HG03066 (cell line): ENCODE measurements around the gene HOXC10.

Experiments used
- ATAC-seq: cut with Tn5 transposase; IDR thresholded peaks from one replicate; pipeline ENCODE4 v1.9.1; 2021; ENCODE audit warnings: low read depth; ENCODE audit not compliant: unreplicated experiment

The HOXC10 gene

GRCh38 chr12:54024581-54025305 lies 39.8 kb downstream of the HOXC10 start:
- no peak for ATAC-seq

- no peak for ATAC-seq
Measured at GRCh38 chr12:54025499-54026405, 40.8 kb downstream of the HOXC10 start.

- ATAC-seq: no peak
Measured at GRCh38 chr12:54026640-54027441, 41.9 kb downstream of the HOXC10 start.

GRCh38 chr12:54027442-54027786 lies 42.5 kb downstream of the HOXC10 start:
- ATAC-seq: no peak

GRCh38 chr12:54028314-54029201 lies 43.6 kb downstream of the HOXC10 start, which contains the start of gene HOXC6:
Gene HOXC6, plus strand, starts transcription at chr12:54028440. Its CDS starts 82 bp downstream, at chr12:54028522.
- ATAC-seq: no peak

GRCh38 chr12:54029529-54030441 lies 44.8 kb downstream of the HOXC10 start:
- no peak for ATAC-seq

GRCh38 chr12:54030442-54030801 lies 45.5 kb downstream of the HOXC10 start:
- ATAC-seq: no peak

GRCh38 chr12:54030889-54031471 lies 46.0 kb downstream of the HOXC10 start:
- ATAC-seq: no peak

GRCh38 chr12:54031480-54031879 lies 46.5 kb downstream of the HOXC10 start:
- ATAC-seq: no peak

- ATAC-seq: no peak
Measured at GRCh38 chr12:54032086-54032619, 47.2 kb downstream of the HOXC10 start.

GRCh38 chr12:54032627-54033100 lies 47.7 kb downstream of the HOXC10 start, which contains the start of gene HOXC5:
Gene HOXC5, plus strand, starts transcription at chr12:54033050. Its CDS starts 73 bp downstream, at chr12:54033123.
- ATAC-seq: no peak

GRCh38 chr12:54033106-54033979 lies 48.4 kb downstream of the HOXC10 start:
- ATAC-seq: no peak

GRCh38 chr12:54033980-54034784 lies 49.2 kb downstream of the HOXC10 start:
- no peak for ATAC-seq

- no peak for ATAC-seq
Measured at GRCh38 chr12:54034785-54035310, 49.9 kb downstream of the HOXC10 start.

- ATAC-seq: no peak
Measured at GRCh38 chr12:54035568-54036264, 50.8 kb downstream of the HOXC10 start.
